GM19397 (cell line): ENCODE measurements around the gene IRS1.
"Not testable (repeated sequence)": the region's sequence is repeated elsewhere in the genome, so short reads cannot be mapped to it uniquely, and the experiment has no call there.

Source experiments
- ATAC-seq: cut with Tn5 transposase; IDR thresholded peaks from one replicate; pipeline ENCODE4 v1.9.1; 2021; ENCODE audit warnings: mild to moderate bottlenecking, moderate library complexity; ENCODE audit not compliant: unreplicated experiment

IRS1 gene, protein sequence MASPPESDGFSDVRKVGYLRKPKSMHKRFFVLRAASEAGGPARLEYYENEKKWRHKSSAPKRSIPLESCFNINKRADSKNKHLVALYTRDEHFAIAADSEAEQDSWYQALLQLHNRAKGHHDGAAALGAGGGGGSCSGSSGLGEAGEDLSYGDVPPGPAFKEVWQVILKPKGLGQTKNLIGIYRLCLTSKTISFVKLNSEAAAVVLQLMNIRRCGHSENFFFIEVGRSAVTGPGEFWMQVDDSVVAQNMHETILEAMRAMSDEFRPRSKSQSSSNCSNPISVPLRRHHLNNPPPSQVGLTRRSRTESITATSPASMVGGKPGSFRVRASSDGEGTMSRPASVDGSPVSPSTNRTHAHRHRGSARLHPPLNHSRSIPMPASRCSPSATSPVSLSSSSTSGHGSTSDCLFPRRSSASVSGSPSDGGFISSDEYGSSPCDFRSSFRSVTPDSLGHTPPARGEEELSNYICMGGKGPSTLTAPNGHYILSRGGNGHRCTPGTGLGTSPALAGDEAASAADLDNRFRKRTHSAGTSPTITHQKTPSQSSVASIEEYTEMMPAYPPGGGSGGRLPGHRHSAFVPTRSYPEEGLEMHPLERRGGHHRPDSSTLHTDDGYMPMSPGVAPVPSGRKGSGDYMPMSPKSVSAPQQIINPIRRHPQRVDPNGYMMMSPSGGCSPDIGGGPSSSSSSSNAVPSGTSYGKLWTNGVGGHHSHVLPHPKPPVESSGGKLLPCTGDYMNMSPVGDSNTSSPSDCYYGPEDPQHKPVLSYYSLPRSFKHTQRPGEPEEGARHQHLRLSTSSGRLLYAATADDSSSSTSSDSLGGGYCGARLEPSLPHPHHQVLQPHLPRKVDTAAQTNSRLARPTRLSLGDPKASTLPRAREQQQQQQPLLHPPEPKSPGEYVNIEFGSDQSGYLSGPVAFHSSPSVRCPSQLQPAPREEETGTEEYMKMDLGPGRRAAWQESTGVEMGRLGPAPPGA (N-terminal part only)

DNA sequence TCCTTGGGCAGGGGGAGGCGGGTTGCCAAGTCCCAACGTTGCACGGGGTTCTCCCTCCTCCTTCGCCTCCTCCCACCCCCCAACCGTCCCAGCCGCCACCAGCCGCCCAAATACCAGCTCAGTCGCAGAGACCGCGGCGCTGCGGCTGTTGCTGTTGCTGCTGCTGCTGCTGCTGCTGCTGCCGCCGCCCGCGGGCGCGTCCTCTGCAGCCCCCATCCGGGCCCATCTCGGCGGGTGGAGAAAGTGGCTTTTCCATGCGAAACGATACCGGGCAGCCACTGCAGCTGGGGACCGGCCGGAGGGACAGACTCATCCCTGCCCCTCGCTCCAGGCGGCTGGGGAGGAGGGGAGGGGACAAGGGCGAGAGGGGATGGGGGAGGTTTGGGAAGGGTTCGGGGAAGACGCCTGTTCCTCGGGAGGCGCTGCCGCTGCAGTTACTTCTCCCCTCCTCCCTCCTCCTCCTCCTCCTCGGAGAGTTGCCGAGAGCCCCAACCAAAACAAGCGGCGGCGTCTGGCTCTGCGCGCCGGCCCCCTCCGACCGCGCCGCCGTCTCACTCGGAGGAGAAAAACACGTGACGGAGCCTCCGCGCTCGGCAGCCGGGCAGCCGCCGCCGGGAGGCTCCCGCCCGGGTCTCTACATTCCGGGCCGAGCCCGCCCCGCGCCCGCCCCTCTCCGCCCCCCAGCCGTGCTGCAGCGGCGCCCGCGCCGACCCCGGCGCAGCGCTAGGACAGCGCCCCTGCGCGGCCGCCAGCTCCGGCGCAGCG, at the start of gene IRS1:
Gene IRS1 (minus strand): TSS at position 610 of the 765 bp plus-strand sequence. CDS start 1,082 bp downstream, outside the sequence.
- peak; percentile 39 for ATAC-seq

DNA sequence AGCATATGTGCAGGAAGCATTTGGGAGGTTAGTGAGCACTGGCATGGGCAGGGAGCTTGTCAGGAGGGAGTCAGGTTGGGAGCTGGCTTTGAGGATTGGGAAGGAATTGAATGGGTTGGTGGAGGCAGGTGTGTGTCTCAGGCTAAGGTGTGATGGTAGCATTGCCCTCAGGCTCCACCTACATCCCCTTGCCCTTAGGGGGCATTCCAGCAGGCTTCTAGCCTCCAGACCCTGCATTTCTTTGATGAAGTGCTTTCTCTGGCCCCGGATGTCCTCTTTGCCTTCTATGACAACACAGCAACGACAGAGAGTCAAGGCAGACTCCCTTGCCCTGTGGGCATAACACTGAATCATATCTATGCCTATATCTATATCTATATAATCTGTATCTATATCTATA, 49.7 kb upstream of the IRS1 start:
- ATAC-seq = no peak

DNA sequence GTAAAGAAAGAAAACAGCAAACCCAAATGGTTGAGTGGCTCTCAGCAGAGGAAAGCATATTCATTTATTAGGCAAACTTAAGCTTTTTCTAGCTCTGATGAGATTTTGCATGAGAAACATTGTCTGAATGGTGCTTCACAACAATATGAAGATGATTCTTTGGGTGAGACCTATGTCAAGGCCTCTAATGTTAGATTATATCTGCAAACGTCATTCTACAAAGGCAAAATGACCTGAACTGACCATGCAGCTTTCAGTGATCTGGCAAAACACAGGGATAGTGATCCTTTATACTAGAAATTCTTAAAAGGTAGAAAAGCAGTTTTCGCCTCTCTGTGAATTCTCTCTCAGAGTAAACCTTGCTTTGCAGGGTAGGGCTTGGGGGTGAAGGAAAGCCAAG, 47.9 kb upstream of the IRS1 start:
- ATAC-seq = no peak

DNA sequence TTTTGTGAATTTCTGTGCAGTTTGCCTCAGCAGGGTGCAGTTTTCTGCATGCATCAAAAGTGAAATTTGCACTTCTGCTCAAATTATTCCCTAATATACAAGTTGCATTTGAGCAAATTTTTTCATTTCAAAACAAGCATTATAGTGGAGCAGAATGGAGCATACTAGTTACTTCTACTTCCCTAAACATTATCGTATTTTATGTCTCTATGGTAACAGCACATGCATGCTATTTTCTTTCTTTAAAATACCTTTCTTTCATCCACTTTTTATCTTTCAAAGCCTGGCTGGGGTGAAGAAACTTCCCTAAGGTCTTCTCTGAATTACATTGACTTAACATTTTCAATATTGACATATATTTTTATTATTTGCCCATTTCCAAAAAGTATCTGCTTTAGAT, 47.5 kb upstream of the IRS1 start:
- no peak for ATAC-seq

DNA sequence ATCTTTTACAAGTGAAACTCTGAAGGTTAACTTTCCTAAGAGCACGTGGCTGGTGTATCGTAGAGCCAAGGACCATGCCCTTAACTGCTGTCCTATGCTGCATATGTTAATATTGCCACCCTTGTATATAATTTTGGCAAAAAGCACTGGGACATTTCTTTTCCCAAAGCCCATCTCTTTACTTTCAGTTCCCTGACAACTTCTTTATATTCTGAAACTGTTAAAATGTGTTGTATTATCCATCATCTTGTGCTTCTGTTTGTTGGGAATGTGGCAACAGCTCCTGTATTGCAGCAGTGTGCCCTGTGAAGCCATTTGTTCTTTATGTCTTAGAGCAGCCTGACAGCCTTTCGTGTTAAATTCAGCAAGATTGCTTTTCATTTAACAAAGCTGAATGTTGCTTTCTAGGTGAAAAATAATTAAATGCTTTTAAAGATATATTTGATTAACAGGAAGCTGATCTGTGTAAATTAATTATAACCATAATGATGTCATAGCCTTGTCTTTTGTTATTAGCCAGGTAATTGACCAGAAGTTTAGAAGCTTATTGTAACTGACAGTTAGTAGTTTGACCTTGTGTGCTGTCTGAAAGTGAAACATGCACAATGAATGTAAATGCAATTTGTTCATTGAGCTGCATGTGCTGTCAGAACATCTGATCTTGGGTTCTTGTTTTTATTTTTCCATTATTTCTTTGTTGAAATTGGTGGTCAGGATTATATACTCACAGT, 45.9 kb upstream of the IRS1 start:
- ATAC-seq = peak; percentile 53

DNA sequence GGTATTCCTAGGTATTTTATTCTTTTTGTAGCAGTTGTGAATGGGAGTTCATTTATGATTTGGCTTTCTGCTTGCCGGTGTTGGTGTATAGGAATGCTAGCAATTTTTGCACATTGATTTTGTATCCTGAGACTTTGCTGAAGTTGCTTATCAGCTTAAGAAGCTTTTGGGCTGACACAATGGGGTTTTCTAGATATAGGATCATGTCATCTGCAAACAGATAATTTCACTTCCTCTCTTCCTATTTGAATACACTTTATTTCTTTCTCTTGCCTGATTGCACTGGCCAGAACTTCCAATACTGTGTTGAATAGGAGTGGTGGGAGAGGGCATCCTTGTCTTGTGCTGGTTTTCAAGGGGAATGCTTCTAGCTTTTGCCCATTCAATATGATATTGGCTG, 43.4 kb upstream of the IRS1 start:
- ATAC-seq = not testable (repeated sequence)

DNA sequence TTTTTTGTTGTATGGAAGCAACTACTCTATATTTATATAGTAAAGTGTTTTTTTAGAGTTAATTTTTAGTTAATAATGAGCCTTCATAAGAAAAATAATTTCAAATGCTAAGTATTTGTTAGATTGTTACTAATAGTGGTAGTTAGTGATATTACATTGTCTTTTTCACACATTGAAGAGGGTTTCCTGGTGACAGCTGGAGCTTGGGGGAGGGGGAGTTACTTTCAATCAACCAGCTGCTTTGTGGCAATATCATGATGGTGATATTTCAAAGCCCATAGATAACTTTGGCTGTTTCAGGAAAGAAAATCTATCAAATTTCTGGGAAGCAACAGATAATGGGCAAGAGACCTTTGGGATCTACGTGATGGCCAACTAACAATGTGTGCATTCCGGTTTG, 40.3 kb upstream of the IRS1 start:
- no peak for ATAC-seq

DNA sequence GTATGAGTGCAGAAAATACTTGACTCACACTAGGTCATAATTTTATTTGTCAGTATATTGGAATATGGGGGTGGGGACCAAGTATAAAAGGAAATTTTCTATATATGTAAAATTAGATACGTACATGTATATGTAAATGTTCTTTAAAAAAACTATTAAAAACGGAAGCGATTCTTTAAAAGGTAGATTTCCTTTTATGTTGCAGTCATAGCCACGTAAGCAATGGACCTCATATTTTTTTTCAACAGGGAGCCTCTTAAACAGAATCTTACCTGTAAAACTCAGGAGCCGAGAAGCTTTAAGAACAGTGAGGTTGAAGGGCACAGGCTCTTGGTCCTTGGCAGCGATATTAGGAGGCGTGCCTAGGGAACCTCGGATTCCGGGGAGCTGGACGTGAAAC, 39.5 kb upstream of the IRS1 start:
- ATAC-seq = no peak

DNA sequence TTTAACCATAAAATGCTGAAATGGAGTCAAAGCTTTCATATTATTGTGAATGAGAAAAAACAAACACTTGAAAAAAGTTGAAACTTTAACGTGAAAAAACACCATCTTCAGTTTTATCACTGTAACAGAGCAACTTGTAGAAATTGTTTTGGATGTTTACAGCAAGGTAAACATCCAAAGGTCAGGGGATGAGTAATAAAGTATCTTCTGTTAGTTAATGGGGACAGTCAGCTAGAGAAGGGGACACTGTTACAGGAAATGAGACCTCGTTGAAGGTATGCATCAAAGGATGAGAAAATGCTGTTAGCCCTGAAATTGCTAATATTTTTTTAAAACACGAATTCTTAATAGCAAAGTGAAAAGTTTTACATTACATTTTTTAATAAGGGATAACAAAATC, 39.1 kb upstream of the IRS1 start:
- ATAC-seq = no peak

DNA sequence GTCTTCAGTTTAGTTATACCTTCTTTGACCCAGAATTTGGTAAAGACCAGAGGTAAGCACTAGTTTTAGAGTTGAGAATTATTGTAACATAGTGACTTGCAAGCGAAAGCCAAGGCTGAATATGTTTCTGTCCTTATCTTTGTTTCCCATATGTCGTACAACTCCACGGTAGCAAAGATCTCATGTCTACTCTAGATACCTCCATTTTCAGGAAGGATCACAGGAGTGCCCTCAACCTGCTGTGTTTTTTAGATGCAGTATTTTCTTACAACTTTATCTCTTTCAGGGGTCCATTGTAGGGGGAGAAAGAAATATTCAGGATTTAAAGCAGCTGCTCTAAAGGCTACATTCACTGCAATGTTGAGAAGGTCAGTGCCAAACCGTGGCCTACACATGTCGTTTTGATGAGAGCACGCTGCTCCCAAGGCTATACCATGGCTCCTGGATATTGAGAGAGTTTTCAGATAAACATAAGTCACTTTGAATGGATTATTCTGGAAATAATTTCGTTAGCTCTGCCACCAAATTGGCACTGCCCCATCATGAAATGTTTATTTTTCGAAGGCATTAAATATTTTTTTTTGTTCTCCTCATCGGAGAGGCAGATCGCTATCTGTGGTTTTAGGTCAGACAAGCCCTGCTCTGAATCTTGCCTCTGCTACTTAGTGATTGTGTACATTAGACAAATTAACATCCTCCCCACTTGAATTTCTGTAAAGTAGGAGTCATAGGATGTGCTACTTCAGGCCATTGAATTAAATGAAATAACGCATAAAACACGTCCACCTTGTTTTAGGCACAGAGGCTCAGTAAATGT, 38.4 kb upstream of the IRS1 start:
- no peak for ATAC-seq

DNA sequence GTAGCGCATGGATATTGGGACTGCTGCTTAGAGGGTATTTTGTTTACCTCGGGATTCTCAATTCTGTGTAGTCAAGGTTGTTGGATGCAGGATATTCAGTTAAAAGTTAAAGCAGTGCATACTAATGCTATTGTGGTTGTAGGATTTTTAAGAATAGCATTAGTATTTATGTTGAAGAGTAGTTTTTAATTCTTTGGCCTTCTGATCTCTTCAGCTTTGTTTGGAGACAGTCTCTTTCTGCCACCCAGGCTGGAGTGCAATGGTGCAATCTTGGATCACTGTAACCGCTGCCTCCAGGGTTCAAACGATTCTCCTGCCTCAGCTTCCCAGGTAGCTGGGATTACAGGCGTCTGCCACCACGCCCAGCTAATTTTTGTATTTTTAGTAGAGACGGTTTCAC, 37.7 kb upstream of the IRS1 start:
- no peak for ATAC-seq

DNA sequence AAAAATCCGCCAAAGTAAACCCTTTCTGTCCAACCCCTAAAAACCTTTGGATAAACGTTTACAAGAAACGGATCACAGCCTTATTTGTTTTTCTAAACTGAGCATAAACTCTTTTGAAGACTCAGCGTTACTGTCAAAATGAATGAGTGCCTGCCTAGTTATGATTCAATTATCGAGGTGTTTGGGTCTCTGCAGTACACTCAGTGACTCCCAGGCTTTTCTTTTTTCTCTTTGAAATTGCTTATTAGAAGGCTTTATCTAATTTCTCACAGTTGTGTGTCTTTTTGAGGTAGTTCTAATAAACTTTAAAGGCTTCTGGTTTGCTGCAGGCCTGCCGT, 36.9 kb upstream of the IRS1 start:
- ATAC-seq = no peak

DNA sequence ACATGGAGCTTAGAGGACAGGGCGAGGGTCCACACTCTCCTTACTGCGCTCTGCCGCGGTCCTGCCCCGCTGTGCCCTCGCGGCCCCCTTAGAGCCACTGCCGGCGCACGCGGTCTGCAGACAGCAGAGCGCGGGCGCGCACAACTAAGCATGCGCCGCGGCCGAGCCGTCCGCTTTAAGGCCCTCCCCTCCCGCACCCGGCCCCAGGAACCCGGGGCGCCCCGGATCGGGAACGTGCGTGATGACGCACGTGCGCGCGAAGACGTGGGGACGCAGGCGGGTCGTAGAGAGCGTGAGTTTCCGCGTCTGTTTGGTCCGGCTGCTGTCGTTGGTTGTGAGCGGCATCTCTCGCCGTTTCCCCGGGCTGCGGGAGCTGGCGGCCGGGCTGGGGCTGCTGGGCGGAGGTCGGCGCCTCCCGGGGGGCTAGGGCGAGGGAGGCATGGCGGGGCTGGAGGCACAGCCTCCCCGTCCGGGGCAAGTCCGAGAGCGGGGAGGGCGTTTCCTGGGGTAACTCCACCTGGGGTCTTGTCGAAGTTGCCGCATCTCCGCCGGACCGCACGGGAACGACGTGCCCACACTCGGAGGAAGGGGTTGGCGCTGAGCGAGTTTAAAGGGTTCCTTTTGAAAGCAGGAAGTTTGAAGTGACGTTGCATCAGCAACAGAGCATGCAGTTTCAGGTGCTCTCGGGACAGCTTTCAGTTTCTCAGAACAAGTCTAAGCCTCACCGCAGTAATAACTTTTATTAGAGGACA, 36.4 kb upstream of the IRS1 start, which contains the start of gene RHBDD1:
Gene RHBDD1 (plus strand): TSS at position 259 of the 752 bp plus-strand sequence. CDS start 28,640 bp downstream, outside the sequence.
- peak; percentile 87 for ATAC-seq

DNA sequence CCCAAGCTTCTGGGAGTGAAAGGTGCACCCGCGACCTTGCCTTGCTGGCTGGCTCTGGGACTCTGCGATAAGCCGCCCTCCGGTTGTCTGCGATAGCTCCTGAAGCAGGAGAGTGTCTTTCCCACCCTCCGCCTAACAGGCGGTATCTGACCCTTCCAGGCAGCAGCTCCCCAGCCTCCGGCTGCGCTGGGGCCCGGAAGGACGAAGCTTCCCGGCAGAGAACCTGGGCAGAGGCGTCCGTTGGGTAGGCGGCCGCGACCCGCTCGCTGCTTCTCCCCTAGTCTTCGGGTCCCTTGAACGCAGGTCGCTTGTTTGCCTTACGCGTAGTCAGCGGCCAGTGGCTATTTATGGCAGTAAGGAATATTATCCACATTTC, 35.8 kb upstream of the IRS1 start:
- peak; percentile 23 for ATAC-seq

DNA sequence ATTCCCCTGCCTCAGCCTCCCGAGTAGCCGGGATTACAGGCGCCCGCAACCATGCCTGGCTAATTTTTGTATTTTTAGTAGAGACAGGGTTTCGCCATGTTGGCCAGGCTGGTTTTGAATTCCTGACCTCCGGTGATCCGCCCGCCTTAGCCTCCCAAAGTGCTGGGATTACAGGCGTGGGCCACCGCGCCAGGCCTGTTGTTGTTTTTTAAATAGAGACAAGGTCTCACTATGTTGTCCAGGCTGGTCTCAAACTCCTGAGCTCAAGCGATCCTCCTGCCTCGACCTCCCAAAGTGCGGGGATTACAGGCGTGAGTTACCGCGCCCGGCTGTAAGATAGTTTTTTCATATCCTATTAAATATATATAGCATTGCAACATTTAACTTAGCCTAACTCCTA, 35.3 kb upstream of the IRS1 start:
- not testable (repeated sequence) for ATAC-seq

DNA sequence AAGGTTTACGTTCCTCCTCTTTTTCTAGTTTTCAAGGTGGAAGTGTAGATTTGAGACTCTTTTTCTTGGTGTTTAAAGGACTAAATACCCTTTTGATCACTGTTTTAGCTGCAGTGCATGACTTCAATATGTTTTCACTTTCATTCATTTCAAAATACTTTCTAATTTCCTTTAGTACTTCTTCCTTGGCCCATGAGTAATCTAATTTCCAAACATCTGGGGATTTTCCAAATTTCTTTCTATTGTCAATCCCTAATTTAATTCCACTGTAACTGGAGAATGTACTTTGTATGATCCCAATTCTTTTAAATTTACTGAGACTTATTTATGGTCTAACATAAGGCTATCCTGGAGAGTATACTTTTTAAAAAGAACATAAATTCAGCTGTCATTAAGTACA, 32.4 kb upstream of the IRS1 start:
- no peak for ATAC-seq

DNA sequence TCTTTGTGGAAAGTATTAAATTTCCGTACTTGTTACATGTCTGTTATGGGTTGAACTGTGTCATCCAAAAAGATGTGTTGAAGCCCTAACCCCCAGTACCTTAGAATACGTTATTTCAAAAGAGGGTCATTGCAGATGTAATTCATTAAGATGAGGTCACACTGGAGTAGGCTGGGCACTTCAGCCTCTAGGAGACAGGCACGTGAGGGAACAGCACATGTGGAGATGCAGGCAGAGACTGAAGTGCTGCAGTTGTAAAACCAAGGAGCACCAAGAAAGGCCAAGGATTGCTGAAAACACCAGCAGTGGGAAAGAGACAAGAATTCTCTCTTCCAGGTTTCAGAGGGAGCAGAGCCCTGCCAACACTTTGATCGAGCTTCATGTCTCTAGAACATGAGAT, 31.6 kb upstream of the IRS1 start:
- ATAC-seq = no peak

DNA sequence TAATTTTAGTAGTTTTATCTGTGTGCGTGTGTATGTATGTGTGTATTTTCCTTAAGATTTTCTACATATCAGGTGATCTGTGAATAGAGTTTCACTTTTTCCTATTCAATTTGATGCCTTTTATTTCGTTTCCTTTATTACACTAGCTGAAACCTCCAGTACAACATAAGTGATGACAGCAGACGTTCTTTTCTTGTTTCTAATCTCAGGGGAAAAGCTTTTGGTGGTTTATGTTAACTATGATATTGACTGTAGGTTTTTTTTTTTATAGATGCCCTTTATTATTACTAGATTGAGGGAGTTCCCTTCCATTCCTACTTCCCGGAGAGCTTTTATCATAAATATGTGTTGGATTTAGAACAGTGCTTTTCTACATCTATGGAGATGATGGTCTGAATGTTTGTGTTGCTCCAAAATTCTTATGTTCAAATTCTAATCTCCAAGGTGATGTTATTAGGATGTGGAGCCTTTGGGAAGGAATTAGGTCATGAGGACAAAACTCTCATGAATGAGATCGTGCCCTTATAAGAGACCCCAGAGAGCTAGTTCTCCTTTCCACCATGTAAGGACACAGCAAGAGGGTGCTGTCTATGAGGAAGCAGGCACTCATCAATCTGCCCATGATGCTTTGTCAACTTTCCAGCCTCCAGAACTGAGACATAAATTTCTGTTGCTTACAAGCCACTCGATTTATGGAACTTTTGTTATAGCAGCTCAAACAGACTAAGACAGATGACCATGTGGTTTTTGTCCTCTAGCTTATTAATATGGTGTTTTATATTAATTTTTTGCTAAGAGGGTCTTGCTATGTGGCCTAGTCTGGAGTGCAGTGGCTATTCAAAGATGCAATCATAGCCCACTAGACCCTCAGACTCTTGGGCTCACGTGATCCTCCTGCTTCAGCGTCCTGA, 30.4 kb upstream of the IRS1 start:
- no peak for ATAC-seq
